OCI-M2 (cell line): ENCODE results near the gene SUN5.
"Not testable (repeated sequence)": the region's sequence is repeated elsewhere in the genome, so short reads cannot be mapped to it uniquely, and the experiment has no call there.

Source experiments
- DNase-seq: peaks from one replicate; lab custom pipeline; 2025; ENCODE audit not compliant: unreplicated experiment; lab: John Stamatoyannopoulos, UW

Gene SUN5

DNA sequence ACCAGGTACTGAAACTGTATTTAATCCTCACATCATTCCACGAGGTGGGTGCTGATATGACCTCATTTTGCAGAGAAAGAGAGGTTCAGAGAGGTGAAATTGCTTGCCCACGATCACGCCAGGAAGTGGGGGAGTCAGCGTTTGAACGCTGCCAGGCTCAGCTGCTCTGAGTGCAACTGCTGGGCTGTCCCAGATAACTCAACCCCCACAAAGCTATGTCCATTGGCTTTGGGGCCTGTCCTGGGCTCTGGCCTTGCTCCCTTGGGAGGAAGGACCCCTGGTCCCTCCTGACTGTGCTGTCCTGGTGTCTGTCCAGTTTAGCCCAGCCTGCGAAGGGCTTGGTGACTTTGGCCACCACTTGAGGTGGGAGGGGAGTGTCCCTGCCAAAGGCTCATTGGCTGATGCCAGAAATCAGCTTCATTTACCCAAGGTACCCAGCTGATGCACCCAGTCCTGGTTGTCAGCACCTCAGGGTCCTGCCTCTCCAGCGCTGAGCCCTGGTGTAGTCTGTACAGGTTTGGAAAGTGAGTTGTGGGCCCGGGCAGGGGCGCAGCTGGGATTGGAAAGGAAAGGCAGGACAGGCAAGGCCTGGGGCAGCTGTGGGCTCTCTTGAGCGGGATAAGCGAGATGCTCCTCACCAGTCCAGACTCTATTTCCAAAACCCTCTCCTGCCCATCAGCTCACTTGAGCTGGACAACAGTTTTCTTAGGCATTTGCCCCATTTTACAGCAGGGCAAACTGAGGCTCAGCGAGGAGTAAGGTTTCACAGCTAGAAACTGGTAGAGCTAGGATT, 38.5 kb downstream of the SUN5 start:
- DNase-seq, result no peak

DNA sequence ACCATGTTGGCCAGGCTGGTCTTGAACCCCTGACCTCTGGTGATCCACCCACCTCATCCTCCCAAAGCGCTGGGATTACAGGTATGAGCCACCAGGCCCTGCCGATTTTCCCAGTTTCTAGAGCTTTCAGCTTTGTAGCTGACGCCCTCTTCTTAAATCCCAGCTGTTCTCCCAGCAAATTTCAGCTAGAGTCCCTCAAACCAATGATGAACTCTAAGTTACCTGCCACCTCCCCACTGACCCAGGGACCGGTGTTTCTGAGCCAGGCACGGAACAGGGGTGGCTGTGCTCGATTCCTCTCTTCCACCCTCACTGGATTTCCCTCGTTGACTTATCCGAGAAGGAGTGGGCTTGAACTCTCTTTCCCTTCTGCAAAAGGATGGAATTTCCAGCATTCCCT, 39.1 kb downstream of the SUN5 start:
- DNase-seq, result no peak

DNA sequence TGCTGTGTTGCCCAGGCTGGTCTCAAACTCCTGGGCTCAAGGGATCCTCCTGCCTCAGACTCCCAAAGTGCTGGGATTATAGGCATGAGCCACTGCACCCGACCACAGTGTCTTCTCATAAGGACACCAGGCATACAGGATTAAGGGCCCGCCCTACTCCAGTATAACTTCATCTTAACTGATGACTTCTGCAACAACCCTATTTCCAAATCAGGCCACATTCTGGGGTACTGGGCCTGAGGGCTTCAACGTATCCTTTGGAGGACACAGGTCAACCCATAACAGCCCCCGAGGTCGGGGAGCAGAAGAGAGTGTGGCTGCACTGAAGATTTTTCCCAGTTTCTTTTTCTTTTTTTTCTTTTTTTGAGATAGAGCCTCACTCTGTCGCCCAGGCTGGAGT, 39.7 kb downstream of the SUN5 start:
- no peak for DNase-seq

DNA sequence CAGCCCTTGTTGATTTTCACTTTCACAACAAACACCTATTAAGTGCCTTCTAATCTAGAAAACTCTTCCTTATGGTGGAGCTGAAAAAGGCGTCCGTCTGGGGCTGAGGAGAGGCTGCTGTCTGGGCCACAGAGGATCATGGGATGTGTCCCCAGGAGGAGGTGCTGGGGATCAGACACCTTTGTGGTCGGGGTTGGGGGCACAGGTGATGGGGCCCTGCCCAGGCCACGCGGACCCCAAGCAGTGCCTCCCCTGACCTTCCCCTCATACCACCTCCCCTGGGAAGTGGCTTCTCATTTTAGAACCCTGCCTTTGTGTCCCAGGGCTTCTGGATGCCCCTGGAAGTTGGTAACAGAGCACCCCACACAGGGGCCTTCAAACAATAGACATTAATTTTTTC, 41.1 kb downstream of the SUN5 start:
- no peak for DNase-seq

DNA sequence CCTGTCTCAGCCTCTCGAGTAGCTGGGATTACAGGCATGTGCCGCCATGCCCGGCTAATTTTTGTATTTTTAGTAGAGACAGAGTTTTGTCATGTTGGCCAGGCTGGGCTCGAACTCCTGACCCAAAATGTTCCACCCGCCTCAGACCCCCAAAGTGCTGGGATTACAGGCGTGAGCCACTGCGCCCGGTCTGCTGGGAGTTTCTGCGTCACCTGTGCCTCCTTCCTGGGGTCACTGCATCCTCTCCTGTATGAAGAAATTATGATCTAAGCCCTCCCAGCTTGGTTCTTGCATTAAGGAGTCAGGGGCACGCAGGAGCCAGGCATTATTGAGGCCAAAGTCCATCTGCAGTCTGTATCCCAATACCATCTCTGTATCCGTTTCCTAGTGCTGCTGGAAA, 41.6 kb downstream of the SUN5 start:
- DNase-seq, result not testable (repeated sequence)

DNA sequence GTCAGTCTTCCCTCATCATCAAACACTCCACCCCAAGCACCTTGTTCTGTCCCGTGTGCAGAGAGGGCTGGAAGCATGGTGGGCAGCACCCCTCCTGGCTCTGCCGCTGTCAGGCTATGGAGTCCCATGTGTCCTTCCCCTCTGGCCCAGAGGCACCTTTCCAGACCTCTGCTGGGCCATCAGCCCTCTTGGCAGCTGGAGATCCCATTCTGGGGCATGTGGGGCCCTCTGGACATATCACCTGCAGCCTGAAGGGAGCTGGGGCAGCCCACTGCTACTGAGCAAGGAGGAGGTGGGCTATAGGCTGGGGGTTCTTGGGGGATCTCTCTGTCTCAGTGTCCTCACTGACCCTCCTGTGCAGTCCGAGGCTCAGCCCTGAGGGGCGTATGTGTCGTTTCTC, 42.2 kb downstream of the SUN5 start:
- no peak for DNase-seq

DNA sequence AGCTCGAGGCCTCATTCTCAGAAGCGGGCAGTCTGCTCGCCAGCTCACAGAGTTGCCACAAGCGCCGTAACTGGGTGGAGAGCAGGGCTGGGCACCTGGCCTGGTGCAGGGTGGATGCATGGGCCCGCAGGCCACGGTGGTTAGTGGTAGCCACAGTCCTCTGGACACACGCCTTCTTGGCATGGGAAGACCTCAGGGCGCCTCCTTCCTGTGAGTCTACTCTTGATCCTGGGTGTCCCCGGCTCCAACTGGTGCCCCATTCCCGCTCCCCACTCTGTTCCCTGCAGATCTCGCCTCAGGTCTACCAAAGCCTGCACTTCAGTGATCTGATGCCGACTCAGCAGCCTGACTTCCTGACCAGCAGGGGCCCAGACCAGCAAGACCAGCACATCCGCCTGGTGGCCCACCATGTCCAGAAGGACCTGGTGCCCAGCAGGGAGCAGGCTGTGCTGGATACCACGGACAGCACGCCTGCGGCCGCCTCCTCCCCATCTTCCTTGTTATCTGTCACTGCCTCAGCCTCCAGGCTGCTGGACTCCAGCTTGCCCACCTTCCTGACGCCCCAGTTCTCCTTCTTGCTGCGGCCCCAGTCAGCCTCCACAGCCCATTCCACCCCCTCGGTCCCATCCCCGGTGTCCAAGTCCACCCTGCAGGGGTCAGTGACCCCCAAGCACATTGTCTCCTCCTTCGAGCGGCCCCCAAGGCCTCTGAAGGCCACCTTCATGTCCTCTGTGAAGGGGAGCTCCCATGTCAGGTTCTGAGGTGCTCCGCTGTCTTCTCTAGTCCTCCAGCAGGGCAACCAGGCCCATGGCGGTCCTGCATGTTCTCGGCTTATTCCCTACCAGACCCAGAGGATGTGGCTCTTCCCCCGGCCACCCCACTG, 43.1 kb downstream of the SUN5 start:
- DNase-seq, result no peak

DNA sequence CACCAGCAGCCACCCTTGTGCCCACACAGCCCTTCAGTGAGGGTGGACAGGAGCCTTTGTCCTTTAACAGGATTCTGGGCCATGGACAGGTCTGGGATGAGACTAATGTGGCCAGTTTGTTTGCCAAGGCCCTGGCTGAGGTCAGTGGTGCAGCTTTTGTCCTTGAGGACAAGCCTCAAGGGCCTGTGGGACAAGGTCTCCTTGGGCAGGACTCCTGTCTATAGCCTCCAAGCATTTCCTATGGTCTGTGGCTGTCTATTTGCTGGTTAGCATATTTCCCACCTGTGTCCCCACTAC, 44.1 kb downstream of the SUN5 start:
- no peak for DNase-seq

DNA sequence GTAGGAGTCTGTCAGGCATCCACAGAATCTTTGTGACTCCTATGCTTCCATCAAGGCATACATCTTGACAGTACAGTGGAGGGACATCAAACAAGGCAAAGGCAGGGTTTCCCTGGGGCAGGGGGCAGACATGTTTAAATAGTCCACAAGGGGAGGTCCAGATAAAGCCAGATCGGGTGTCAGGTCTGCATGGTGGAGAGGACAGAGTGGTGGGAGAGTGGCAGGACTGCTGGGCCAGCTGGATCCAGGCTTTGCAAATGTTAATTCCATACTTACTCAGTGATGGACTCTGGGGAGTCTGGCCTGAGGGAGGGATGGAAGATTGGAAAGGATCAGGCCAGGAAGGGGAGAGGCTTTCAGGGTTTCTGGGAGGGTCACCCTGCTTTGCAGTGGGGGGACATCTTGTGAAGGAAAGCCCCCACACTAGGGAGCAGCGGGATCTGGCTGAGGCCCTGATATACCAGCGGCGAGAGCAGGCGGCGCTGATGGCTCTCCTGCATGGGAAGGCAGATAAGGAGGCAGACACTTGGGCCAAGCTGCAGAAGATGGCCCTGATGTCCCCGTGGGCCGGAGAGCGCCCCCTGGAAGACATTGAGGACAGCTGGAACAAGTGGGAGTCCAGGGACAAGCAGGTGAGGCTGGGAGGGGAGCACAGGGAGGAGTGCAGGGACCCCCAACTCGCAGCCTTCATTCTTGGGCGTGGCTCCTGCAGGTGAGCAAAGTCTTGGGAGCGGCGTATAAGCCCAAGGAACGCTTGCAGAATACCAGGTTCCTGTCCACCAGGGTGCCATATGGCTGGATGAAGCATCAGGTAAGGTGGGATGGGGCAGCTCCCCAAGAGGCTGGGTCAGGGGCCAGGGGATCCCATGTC, 44.6 kb downstream of the SUN5 start:
- no peak for DNase-seq

DNA sequence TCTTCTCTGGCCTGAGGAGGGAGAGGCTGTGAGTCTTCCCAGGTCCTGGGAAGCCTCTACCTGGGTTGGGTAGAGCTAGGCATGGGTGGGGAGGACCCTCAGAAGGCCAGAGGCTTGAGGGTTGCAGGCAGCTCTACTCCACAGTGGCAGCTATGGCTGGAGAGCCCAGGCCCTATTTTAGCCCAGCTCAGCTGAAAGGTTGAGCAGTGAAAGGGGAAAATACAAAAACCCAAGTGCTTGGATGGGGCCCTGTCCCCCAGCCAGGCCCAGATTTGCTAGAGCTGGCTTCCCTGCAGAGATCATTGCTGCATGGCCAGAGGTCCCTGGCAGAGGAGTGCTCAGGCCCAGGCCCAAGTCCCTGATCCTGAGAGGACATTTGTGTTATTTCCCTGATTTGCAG, 45.7 kb downstream of the SUN5 start:
- no peak for DNase-seq

DNA sequence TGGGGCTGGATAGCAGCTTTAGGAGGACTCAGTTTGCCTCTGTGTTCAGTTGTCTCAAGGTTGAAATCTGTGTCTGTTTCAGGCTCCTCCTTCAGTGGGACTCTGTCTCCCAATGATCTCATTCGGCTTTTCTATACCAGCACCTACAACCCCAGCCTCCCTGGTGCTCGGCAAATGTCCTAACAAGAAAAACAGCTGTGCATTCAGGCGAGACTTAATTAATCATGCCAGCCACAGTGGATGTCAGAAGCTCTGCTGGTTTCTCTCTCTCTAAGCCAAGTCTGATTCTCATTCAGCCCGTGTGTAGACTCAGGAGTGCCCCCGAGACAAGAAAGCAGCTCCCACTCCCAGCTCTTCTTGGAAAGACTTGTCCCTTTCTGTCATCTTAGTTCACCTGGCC, 46.8 kb downstream of the SUN5 start:
- no peak for DNase-seq

DNA sequence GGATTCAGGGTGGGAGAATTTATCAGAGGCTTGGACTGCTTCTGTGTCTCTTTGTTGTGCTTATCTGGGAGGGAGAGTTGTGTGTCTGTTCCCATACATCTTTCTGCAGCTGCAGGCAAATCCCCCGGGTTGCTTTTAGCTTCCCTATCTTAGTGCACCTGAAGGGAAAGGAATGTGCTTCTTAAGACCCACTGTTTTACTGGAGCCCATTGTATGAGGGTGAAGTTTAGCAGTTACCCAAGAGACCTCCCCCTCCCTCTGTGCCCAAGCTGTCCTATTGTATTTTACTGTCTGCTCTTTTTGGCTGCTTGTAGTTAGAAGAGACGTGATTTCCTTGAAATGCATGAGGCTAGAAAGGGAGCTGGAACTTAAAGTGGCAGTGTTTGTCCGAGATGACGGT, 53.7 kb downstream of the SUN5 start:
- DNase-seq, result not testable (repeated sequence)

DNA sequence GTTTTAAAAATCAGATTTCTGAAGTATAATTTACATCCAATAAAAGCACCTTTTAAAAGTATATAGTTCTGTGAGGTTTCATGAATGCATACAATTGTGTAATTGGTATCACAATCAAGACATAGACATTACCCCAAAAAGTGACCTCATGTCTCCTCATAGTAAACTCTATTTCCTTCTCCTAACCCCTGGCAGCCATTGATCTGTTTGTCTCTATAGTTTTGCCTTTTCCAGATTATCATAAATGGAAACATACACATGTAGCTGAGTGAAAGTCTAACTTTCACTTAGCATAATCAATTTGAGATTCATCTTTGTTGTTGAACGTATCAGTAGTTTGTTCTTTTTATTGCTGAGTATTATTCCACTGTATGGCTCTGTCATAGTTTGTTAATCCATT, 57.6 kb downstream of the SUN5 start:
- DNase-seq, result no peak

DNA sequence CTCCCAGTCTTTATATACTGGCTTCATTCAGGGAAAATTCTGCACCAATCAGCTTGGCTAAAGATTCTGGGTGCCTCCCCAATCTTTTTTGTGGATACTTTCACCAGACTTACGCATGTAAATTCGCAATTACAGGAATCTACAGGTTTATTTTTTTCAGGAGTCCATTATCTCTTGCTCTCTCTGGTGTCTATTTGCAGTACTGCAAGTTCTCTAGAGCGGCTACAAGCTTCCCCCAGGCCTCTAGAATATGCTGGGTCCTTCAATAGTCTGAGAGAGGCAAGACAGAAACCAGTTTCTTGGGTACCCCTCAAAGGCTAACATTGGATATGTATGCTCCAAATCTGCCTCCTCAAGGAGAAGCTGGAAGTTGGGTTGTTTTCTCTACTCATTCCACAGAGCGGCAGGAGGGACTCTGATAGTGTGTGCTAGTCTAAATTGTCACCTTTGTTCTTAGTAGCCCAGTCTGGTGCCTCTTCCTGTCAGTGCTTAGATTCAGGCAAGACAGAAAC, 58.5 kb downstream of the SUN5 start:
- no peak for DNase-seq

DNA sequence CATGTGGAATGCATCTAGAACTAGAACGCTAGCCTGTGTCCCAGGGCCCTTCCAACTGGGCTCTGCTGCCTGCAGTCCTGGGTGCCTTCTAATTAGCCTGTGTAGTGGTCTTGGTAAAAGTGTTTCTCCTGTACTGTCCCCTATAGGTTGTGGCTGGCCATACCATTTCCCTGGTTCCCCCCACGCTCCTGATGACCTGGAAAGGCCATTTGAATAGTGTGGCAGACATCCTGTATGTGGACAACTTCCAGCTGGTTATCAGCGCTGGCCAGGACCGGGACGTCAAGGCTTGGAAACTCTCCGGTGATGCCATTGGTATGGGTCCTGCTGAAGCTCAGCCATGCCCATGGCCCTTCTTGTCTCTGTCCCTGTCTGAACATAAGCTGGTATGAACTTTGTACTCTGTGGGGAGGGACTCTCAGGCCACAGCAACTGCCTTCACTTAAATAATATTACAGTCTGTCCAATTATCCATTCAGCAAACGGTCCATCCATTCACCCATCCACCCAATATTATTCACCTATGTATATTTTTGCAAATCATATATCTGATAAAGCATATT, 60.7 kb downstream of the SUN5 start:
- DNase-seq, result no peak

DNA sequence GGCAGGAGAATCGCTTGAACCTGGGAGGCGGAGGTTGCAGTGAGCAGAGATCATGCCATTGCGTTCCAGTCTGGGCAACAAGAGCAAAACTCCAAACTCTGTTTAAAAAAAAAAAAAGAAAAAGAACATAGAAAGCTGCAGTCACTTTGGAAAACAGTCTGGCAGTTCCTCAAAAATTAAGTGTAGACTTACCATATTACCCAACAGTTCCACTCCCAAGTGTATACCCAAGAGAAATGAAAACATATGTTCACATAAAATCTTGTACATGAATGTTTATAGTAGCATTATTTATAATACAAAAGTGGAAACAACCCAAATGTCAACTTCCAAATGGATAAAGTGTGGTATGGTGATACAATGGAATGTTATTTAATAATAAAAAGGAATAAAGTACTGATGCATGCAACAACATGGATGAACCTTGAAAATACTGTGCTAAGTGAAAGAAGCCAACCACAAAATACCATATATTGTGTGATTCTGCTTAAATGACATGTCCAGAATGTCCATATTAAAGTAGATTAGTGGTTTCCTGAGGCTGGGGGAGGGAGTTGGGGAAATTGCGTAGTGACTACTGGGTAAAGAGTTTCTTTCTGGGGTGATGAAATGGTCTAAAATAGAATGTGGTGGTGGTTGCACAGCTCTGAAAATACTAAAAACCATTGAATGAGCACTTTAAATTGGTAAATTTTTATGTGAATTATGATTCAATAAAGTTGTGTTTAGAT, 62.9 kb downstream of the SUN5 start:
- no peak for DNase-seq

DNA sequence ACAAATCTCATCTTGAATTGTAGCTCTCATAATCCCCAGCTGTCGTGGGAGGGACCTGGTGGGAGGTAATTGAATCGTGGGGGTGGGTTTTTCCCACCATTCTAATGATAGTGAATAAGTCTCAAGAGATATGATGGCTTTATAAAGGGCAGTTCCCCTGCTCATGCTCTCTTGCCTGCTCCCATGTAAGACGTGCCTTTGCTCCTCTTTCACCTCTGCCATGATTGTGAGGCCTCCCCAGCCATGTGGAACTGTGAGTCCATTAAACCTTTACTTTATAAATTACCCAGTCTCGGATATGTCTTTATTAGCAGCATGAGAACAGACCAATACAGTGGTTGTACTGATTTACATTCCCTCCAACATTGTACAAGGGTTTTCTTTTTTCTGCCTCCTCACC, 69.7 kb downstream of the SUN5 start:
- DNase-seq, result no peak
